Subcutaneous adipose tissue (tissue), 4 donors: Measurements from ENCODE around the gene GNLY. TPM values are rescaled to one million over a fixed set of nuclear protein-coding genes. Genes with fewer than 3 reads are reported as not detected.

Source experiments
- total RNA-seq, 4 donors: library from RNA; depleted of rRNA; stranded (reverse); fragments of >200 nt; gene quantifications; one replicate each; pipeline ENCODE4 v1.1.0, GENCODE V29; 2016
- TF ChIP-seq, protein P1 (sequence below): fragments of 450-650 bp; IDR thresholded peaks from one replicate; pipeline ENCODE4 v1.5.1; 2016; ENCODE audit warnings: low read depth, mild to moderate bottlenecking, control low read depth, antibody characterized with exemption, moderate library complexity

GNLY gene
- total RNA-seq, result 10 to 100 TPM in 1 of 4 donors, 1 to 10 TPM in 3; 4.6 to 10.0 (median 7.5) TPM

DNA sequence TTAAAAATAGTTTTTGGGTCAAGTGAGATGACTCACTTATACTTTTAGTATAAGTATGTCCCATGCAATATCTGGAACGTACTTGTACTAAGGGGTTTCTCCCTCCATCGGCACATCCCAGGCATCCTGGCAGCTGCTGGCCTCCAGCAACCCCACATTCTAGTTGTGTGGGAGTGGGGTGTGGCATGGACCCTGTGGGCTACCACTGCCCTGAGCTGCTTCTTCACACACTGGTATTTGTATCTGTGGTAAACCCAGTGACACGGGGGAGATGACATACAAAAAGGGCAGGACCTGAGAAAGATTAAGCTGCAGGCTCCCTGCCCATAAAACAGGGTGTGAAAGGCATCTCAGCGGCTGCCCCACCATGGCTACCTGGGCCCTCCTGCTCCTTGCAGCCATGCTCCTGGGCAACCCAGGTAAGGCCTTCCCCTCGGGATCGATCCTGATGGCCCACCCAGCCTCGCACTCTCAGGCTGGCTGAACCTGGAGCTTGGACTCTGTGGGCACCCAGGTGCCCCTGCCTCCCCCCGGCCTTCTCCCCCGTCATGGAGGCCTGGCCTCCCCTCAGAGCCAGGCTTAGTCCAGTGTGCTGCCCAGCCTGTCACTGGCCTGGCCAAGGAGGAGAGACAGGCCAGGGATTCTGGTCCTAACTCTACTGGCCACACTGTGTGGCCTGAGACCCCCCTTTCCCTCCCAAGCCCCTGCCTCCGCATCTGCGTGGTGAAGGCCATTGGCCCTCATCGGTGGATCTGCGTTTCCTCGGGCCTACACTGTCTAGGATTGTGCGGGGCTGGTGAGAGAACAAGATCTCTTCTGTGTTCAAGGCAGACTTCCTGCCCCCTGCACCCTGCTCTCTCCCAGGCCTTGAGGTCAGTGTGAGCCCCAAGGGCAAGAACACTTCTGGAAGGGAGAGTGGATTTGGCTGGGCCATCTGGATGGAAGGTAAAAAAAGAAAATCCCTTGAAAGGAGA lies at the start of gene GNLY:
Gene GNLY, plus strand, starts transcription at position 307 of the 974 bp plus-strand sequence. Its CDS starts 61 bp downstream, at position 368.
- TF ChIP-seq, protein P1, sequence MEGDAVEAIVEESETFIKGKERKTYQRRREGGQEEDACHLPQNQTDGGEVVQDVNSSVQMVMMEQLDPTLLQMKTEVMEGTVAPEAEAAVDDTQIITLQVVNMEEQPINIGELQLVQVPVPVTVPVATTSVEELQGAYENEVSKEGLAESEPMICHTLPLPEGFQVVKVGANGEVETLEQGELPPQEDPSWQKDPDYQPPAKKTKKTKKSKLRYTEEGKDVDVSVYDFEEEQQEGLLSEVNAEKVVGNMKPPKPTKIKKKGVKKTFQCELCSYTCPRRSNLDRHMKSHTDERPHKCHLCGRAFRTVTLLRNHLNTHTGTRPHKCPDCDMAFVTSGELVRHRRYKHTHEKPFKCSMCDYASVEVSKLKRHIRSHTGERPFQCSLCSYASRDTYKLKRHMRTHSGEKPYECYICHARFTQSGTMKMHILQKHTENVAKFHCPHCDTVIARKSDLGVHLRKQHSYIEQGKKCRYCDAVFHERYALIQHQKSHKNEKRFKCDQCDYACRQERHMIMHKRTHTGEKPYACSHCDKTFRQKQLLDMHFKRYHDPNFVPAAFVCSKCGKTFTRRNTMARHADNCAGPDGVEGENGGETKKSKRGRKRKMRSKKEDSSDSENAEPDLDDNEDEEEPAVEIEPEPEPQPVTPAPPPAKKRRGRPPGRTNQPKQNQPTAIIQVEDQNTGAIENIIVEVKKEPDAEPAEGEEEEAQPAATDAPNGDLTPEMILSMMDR, result no peak

DNA sequence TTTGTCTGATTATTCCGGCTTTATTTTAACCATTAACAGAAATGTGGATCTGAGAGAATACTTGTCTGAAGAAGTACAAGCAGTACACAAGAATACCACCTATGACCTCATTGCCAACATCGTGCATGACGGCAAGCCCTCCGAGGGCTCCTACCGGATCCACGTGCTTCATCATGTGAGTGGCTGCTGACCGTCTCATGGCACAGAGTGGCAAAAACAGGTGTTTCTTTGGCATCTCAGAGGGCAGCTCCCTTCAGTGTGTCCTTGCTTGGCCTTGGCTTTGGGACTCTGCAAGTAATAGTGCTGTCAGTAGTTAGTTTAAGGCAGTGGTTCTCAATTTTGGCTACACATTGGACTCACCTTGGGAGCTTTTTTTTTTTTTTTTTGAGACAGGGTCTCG lies 49.2 kb upstream of the GNLY start:
- TF ChIP-seq, protein P1, result no peak

DNA sequence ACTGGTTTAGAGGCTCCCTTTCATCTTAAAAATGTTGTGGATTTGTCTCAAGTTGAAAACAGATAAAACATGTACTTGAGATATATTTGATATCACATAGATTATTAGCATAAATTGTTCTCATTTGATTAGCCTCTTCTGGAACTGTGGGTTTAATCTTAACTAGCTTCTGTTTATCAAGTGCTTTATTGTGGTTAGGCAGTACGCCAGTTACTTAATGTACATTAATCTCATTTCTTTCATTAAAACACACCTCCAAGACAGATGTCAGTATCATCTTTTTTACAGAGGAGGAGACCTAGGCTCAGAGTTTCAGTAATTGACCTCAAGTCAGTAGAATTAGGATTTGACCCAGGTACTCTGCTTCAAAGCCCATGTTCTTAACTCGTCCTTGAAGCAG lies 48.0 kb upstream of the GNLY start:
- TF ChIP-seq, protein P1, result no peak

DNA sequence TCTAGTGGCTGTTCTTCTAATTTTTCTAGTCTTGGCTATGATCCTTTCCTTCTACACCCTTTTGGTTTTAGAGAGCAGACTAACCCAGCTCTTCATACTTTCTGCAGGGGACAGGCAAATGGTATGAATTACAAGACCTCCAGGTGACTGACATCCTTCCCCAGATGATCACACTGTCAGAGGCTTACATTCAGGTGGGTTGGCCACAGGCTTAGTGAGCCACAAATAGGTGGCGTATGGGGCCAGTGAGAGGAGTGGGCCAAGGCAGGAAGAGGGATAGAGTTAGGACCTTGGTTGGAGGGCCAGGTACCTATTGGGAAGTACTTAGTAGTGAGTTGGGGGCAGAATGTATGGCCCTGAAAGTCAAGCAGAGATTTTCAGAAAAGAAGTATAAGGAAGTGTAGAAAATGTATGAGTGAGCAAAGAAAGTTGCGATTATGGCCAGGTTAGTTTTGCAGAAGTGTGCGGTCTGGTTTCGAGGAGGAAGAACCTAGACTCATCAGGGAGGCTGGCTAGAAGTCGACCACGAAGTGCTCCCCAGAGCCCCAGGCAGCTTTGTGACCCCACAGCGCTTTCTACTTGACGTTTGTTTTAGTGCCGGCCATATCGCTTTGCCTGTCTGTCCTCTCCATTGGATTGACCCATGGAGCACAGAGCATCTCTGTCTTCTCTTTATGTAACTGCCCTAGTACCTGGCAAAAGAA lies 46.2 kb upstream of the GNLY start:
- TF ChIP-seq, protein P1, result no peak

DNA sequence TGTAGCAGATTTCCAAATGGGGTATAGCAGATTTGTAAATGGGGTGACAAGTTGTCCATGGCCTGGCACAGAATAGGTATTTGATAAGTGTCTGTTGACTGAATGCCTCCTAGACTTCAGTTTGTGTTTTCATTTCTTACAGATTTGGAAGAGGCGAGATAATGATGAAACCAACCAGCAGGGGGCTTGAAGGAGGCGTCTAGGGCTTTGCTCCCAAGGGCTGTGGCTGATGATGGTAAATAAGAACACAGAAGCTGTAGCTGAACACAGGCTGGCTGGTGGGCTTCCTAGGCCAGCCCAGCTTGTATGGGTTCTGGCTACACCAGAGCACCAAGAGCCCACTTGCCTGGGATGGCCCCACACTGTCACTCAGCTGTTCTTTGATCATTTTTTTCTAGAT lies 45.5 kb upstream of the GNLY start:
- TF ChIP-seq, protein P1, result no peak

DNA sequence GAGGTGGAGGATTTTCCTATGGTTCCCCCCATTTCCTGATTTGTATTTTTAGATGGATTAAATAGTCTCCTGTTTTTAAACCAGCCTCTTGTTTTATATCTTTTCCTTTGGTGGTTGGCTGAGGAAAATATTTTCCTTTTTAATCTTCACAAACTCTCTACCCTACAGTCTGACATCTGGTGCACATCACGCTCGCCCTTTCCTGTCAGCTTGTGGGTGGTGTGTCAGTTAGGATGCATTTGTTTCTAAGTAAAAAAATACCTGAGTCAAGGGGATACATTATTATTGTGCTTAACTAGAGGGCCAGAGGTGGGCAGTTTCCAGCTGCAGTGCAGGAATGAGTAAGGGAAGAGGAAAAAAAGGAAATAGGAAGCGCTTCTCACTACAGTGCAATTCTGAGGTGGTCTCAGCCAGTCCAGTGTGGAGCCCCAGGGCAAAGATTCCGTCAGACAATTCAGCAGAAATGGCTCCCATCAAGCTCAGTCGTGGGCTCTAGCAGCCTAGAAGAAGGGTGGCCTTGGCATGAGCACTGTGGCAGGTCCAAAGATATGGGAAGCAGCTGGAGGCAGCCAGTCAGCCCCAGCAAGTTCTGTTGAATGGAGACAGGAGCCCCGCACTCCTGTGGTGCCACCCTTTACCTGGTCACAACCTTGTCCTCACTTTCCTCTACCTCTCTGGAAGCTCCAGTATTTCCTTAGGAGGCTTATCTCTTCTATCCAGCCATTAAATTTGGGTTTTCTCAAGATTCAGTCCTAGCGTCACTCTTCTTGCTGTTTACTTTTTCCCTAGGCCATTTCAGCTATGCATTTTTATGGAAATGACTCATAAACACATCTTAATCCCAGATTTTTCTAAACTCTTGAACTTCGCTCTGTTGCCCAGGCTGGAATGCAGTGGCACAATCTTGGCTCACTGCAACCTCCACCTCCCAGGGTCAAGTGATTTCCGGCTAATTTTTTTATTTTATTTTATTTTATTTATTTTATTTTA lies 44.7 kb upstream of the GNLY start:
- TF ChIP-seq, protein P1, result no peak
